CD4-positive, alpha-beta T cell treated with Interleukin-6 for 4 hours (primary cell): Measurements from ENCODE around the gene GRHL3.

Source experiments
- DNase-seq: peaks from one replicate; pipeline ENCODE4 v3.0.0-alpha.2; 2020; ENCODE audit warnings: mixed read lengths

The GRHL3 gene

GRCh38 chr1:24293392-24294227 is 25.5 kb upstream of the GRHL3 start:
- DNase-seq: no peak

- DNase-seq: no peak
These were observed 24.9 kb upstream of the GRHL3 start for GRCh38 chr1:24294228-24294672.

DNA sequence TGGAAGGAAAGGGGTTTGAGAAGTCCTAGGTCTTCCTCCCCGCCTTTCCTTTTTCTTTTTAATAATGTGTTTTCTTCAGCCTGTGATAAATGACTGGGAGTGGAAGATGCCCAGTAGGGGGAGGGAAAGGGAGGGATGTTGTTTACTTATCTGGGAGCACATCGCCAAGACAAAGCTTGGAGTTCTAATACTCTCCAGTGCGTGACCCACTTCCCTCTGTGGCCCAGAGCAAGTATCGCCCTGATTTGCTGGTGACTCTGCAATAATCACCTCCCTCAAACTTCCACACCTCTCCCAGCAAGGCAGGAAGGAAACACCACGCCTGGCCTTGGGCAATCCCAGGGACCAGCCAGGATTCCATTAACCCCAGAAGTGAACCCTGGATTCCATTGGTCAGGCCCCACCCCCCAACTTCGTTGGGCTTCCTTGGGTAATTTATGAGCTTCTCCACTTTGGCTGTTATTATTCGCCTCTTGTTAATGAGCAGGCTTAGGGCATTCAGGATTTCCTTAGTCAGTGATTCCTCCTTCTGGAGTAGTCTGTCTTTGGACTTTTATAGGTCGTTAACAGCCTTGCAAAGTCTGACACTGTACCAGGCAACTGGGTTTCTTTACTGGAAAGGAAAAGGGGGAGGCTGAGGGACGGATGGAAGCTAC is 24.3 kb upstream of the GRHL3 start:
- no peak for DNase-seq

DNA sequence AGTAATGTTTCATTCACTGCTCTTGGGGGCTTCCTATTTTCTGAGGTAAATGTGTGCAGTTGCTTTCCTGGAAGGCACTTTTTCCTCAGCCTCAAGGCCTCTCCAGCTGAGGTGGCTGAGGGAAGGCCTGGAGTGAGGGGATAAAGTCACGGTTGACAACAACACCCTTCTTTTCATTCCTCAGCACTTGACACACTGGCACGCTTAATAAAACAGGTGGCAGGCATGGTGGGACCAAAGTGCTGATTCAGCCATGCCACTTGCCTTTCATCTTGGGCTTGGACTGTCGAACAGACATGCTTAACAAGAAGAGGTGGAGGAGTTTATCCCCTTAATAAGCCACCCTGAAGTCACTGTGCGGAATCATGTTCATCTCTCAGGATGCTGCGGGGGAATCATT is 23.6 kb upstream of the GRHL3 start:
- DNase-seq: no peak

- DNase-seq: no peak
These were observed 21.8 kb upstream of the GRHL3 start for GRCh38 chr1:24297187-24297851.

DNA sequence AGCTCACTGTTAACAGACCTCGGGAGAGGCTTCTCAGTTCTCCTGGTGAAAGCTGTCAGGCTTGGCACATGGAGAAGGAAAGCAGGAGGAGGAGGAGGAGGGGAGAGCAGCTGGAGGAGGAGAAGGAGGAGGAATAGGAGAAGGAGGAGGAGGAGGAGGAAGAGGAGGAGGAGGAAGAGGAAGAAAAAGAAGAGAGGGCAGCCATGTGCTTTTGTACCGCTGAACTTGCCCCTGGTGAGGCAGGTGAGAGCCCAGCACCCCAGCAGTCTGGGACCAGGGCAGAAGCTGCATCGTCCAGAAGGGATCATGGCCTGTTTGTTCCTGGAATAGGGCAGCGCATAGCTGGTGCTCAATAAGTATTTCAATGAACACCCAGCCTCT is 21.3 kb upstream of the GRHL3 start:
- no peak for DNase-seq

- DNase-seq: no peak
These were observed 20.6 kb upstream of the GRHL3 start for GRCh38 chr1:24298606-24299005.

- DNase-seq: no peak
These were observed 19.3 kb upstream of the GRHL3 start for GRCh38 chr1:24299901-24300300.

DNA sequence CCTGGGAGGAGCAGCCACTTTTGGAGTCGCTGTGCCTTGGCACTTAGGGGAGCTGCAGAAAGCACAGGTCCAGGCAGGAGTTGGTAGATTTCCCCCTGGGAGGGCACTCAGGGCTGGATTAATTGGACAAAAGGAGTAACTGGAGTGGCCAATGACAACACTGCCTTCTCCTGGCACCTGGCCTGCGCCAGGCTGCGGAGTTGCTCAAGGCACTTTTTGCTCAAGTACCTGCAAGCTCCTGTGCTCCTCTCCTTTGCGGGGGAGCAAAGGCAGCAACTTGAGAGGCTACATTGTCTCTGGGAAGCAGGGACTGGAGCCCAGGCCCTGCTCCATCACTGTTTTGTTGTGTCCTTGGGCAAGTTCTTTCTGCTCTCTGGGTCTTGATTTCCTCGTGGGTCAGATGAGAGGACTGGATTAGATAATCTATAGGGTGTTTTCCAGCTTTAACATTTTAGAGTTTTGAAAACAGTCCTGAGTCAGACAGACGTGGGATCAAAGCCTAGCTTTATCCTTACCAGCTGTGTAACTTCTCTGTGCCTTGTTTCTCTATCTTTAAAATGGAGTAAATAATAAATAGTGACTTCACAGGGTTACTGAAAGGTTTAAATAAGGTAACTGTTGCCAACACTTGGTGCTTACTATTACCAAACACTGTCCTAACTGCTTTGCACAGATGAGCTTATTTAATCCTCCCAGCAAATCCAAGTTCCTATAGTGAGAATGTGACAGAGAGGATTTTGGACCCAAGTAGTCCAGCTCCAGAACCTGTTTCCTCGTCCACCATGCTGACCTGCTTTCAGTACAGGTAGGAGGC is 18.0 kb upstream of the GRHL3 start:
- DNase-seq: no peak

DNA sequence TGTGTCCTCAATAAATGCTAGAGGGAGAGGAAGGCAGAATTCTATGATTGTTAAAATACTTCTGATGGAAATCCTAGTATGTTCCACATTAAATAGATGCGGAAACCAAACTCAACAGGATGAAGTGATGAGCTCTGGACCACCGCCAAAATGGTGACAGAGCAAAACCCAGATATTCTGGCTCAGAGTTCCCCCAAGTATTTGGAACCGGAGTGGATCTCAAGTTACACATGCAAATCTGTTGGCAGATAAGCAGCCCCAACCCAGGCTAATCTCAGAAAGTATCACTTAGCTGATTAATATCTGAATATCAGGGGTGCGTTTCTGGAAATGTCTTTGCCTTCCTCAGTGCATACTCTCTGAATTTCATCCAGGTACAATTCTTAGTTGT is 17.4 kb upstream of the GRHL3 start:
- no peak for DNase-seq

- DNase-seq: no peak
These were observed 16.9 kb upstream of the GRHL3 start for GRCh38 chr1:24302209-24302611.

DNA sequence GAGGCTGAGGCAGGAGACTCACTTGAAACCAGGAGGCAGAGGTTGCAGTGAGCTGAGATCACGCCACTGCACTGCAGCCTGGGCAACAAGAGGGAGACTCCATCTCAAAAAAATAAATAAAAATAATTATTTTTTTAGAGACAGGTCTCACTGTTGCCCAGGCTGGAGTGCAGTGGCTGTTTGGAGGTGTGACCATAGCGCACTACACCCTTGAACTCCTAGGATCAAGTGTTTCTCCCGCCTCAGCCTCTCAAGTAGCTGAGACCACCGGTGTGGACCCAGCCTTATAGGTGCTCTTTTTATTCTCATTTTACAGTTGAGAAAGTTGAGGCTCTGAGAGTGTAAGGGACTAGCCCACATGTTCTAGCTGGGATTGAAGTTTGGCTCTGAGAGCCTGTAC is 15.6 kb upstream of the GRHL3 start:
- no peak for DNase-seq

GRCh38 chr1:24304763-24305162 is 14.4 kb upstream of the GRHL3 start:
- DNase-seq: no peak

GRCh38 chr1:24308365-24309015 is 10.7 kb upstream of the GRHL3 start:
- DNase-seq: no peak

DNA sequence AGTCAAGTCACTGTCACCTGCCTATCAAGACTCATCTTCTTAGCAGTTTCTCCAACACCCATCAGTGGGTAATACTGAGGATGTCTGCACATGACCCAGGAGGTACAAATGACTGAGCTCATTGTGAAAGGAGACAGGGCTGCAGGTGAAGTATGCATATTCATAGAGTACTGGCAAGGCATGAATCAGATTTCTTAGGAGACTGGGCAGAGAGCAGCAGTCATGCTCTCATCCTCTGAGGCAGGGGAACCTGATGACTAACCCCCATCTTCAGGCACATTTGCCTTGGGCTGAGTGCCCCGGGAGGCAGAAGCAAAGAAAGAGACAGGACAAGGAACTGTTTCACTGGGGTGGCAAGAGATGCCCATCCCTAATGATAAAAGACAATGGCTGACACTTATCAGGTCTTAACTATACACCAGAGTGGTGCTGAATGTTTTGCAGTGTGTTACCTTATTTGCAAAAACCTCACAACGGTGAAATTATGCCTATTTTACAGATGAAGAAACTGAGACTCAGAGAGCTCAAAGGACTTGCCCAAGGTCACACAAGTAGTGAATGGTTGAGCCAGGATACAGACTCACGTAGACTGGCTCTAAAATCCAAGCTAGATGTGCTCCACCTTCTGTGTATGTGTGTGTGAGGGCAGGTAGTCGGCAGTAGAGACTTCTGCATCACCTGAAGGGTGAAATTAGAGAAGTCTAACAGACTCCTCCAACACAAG is 9.2 kb upstream of the GRHL3 start:
- no peak for DNase-seq

DNA sequence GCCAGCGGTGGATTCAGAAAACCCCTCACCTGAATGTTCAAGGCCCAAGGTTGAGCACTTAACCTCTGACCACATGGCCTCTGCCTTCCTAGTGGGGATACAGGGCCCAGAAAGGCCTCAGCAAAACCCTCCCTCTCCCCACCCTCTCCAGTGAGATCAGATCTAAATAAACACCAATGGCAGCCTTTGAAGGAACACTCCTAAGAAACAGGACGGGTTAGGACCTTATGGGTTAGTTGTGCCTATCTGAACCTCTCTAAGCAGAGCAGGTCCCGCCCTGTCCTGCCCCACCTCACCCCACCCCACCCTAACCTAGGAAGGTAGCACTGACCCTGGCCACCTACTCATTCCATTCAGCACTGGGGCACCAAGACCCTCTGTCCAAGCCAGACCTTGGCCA is 7.9 kb upstream of the GRHL3 start:
- DNase-seq: no peak

DNA sequence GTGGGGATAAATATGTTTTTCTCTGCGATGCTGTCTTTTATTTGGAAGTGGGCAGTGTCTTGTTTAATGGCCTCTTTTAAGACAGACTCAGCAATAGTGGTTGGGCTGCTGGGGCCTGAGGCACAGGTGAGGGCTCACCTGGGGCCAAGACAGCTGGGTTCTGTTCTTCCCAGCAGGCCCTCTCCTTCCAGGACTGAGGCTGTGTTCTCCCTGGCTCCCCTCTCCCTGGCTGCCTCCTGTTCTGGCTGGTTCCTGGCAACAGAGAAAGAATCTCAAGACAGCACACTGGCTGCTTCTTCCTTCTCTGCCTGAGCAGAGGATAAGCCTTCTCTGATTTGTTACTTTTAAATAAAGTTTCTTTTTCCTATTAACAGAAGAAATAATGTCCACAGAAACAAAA is 7.4 kb upstream of the GRHL3 start:
- DNase-seq: no peak

- DNase-seq: no peak
These were observed 3.8 kb upstream of the GRHL3 start for GRCh38 chr1:24315391-24315790.

GRCh38 chr1:24316645-24317044 is 2.5 kb upstream of the GRHL3 start:
- no peak for DNase-seq

DNA sequence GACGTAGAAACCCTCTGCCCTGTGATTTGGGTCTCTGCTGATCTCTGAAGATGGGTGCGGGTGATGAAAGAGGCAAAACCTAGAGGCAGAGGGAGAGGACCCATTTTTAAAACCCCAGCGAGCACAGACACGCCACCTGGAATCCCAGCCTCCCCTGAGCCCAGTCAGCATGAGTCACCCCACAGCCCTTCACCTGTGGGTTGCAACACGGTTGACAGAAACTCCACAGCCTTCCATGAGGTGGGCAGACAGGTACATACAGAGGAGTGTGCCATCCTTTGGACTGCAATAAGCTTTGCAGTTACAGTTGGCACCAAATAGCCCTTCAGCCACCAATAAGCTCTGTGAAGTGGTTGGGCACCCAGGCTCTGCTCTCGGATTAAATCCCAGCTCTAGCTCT is 2.1 kb upstream of the GRHL3 start:
- no peak for DNase-seq

- no peak for DNase-seq
These were observed 1.1 kb upstream of the GRHL3 start for GRCh38 chr1:24317956-24318614.
